Measurements from ENCODE around the gene RAB35. TPM values are rescaled to one million over a fixed set of nuclear protein-coding genes. Genes with fewer than 3 reads are reported as not detected.

RAB35 gene
- total and polyA plus RNA-seq, 9 of the 15 experiments (the other 6 are each of a cell fraction or from before 2014, with no cell fraction given), result 0.65 to 76.3 (median 38.9) TPM

GRCh38 chr12:120116792-120117651 lies 469 bp upstream of the RAB35 start (continued):
- TF ChIP-seq GTF3C2 (IDR thresholded peaks at IDR 0.05; ENCODE audit: borderline replicate concordance, extremely low read depth, insufficient read length) (no peak), ARID1B (IDR thresholded peaks at IDR 0.05) (no peak), KDM2B (CRISPR knock-in tag; IDR thresholded peaks at IDR 0.05) (peak; percentile 50; the same call in 1 of the 2 replicates), DEAF1 (CRISPR knock-in tag; IDR thresholded peaks at IDR 0.05) (0 out of 2 replicates have a peak, but pooled peaks have one; percentile 45), KAT7 (CRISPR knock-in tag; IDR thresholded peaks at IDR 0.05; ENCODE audit: borderline replicate concordance) (peak; percentile 79; the same call in 1 of the 2 replicates), TCF7 (IDR thresholded peaks at IDR 0.05; ENCODE audit: borderline replicate concordance) (no peak), KLF1 (tag; IDR thresholded peaks at IDR 0.05) (peak; percentile 65; the same call in 1 of the 2 replicates), PCBP2 (IDR thresholded peaks at IDR 0.05; ENCODE audit: low read depth, low read length, poor library complexity, severe bottlenecking) (no peak), ZNF263 (CRISPR knock-in tag; IDR thresholded peaks at IDR 0.05; ENCODE audit: borderline replicate concordance) (no peak; the same call in 1 of the 2 replicates), ZNF282 (CRISPR knock-in tag; IDR thresholded peaks at IDR 0.05) (peak; percentile 18; the same call in 1 of the 2 replicates), MNT (conservative IDR thresholded peaks at IDR 0.05) (peak; percentile 92 to 97), NKRF (IDR thresholded peaks at IDR 0.05; ENCODE audit: borderline replicate concordance) (peak; percentile 93), ZNF644 (tag; IDR thresholded peaks at IDR 0.05; ENCODE audit: low read depth) (no peak), ARID3B (CRISPR knock-in tag; IDR thresholded peaks at IDR 0.05; ENCODE audit: borderline replicate concordance) (0 out of 2 replicates have a peak, but pooled peaks have one; percentile 54), PTBP1 (IDR thresholded peaks at IDR 0.05; ENCODE audit: low read depth, low read length) (no peak)
